GM12878 (cell line): ENCODE results near the gene INCA1. TPM values are rescaled to one million over a fixed set of nuclear protein-coding genes. Genes with fewer than 3 reads are reported as not detected.

Experiments
- ATAC-seq: fragments of 200-7000 bp; cut with Tn5 transposase; 3 replicates; pipeline ENCODE4 v1.9.1; 2020; ENCODE audit warnings: mild to moderate bottlenecking, moderate library complexity
- BruUV-seq: library from RNA; stranded (reverse); fragments of 400-500 nt; replicated peaks from 2 replicates; lab custom pipeline; 2021; lab: Mats Ljungman, UMichigan
- CTCF ChIA-PET: fragments of 300-600 bp; sonication (Branson Sonifier 250); formaldehyde crosslinking; extraction: SDS; loops from one replicate; lab custom pipeline; 2021; ENCODE audit warnings: inconsistent platforms; lab: Yijun Ruan, JAX
- POLR2A ChIA-PET: fragments of 350-600 bp; formaldehyde crosslinking; extraction: SDS; loops from one replicate; lab custom pipeline; 2021; ENCODE audit warnings: inconsistent platforms; lab: Charles Lee
- RAD21 ChIA-PET: fragments of 300-600 bp; sonication (Branson Sonifier 250); formaldehyde crosslinking; loops from one replicate; lab custom pipeline; 2023; ENCODE audit warnings: antibody characterized with exemption; ENCODE audit not compliant: unreplicated experiment; lab: Charles Lee
- SMC1A ChIA-PET: fragments of 300-600 bp; sonication (Branson Sonifier 250); formaldehyde crosslinking; loops from one replicate; lab custom pipeline; 2023; ENCODE audit not compliant: unreplicated experiment, uncharacterized antibody; lab: Charles Lee
- DNase-seq: peaks from one replicate; pipeline ENCODE4 v3.0.0-alpha.2; 2011; ENCODE audit warnings: low read depth, low spot score
- FAIRE-seq: peaks from 3 replicates; lab custom pipeline; 2011; peaks lifted over from hg19 to GRCh38; lab: Jason Lieb, UNC
- H2AFZ ChIP-seq: 2 replicates; pipeline ENCODE4 v1.6.0; 2011; ENCODE audit warnings: low read depth, low read length, control low read depth; ENCODE audit not compliant: control insufficient read depth
- H3K27ac ChIP-seq: 2 replicates; pipeline ENCODE4 v1.5.1; 2011; ENCODE audit warnings: control low read depth; ENCODE audit not compliant: control insufficient read depth, insufficient read depth
- H3K27me3 ChIP-seq, 2 experiments: replicated peaks in 1 of 2; 2 replicates each; pipeline versions ENCODE4 v1.6.0 to v1.6.1; 2011; ENCODE audit warnings: low read length in 1 of 2; ENCODE audit not compliant: control insufficient read depth in 2 of 2, insufficient read depth in 2 of 2
- H3K36me3 ChIP-seq, 2 experiments: 2 replicates each; pipeline ENCODE4 v1.5.1; 2011; ENCODE audit warnings: low read length in 1 of 2; ENCODE audit not compliant: control insufficient read depth in 2 of 2, insufficient read depth in 2 of 2
- H3K4me1 ChIP-seq: 2 replicates; pipeline ENCODE4 v1.6.1; 2011; ENCODE audit warnings: mild to moderate bottlenecking, low read length, moderate library complexity, mixed read lengths; ENCODE audit not compliant: control insufficient read depth, insufficient read depth
- H3K4me2 ChIP-seq: 2 replicates; pipeline ENCODE4 v1.6.0; 2011; ENCODE audit warnings: control low read depth; ENCODE audit not compliant: control insufficient read depth, insufficient read depth
- H3K4me3 ChIP-seq: fragments of 200-600 bp; sonication (generic); 2 replicates; pipeline ENCODE4 v1.5.1; 2016
- H3K79me2 ChIP-seq: 2 replicates; pipeline ENCODE4 v1.6.0; 2011; ENCODE audit warnings: low read length; ENCODE audit not compliant: control insufficient read depth, insufficient read depth
- H3K9ac ChIP-seq: 2 replicates; pipeline ENCODE4 v1.8.0; 2011; ENCODE audit warnings: low read length, control low read depth, mixed read lengths; ENCODE audit not compliant: control insufficient read depth, insufficient read depth
- H3K9me3 ChIP-seq: replicated peaks from 3 replicates; pipeline ENCODE4 v1.5.1; 2011; ENCODE audit warnings: mild to moderate bottlenecking, low read length; ENCODE audit not compliant: control insufficient read depth, insufficient read depth
- H4K20me1 ChIP-seq: 2 replicates; pipeline ENCODE4 v1.6.0; 2011; ENCODE audit not compliant: control insufficient read depth, insufficient read depth
- IKZF1 ChIP-seq: fragments of 450-650 bp; conservative IDR thresholded peaks from 2 replicates; pipeline ENCODE4 v1.6.1; 2017; ENCODE audit warnings: antibody characterized with exemption, mild to moderate bottlenecking
- MXI1 ChIP-seq: fragments of 150-350 bp; IDR thresholded peaks from 2 replicates; pipeline ENCODE4 v1.6.1; 2011; ENCODE audit warnings: low read depth, mild to moderate bottlenecking, inconsistent platforms, low read length, improper control_type of control experiment
- NFYA ChIP-seq: IDR thresholded peaks from 2 replicates; pipeline ENCODE4 v1.6.1; 2011; ENCODE audit warnings: low read depth, mild to moderate bottlenecking, low read length, improper control_type of control experiment, borderline replicate concordance
- PAX5 ChIP-seq: IDR thresholded peaks from 2 replicates; pipeline ENCODE4 v1.6.1; 2011; ENCODE audit warnings: low read depth, low read length, borderline replicate concordance
- RELB ChIP-seq: fragments of 450-650 bp; IDR thresholded peaks from 2 replicates; pipeline ENCODE4 v1.6.1; 2017; ENCODE audit warnings: low read depth, mild to moderate bottlenecking, moderate library complexity
- ZNF274 ChIP-seq: IDR thresholded peaks from one replicate; pipeline ENCODE4 v1.8.0; 2011; ENCODE audit not compliant: insufficient read length, insufficient read depth
- WGBS: methylation state at CpG from one replicate; pipeline ENCODE4 v1.1.6; 2016; ENCODE audit warnings: low lambda C conversion rate; ENCODE audit not compliant: insufficient replicate concordance, insufficient coverage; ENCODE audit errors: missing lambda C conversion rate; 5-methylcytosine and 5-hydroxymethylcytosine counted together
- in situ Hi-C: fragments of 300-500 bp; cut with MboI; formaldehyde crosslinking; loops from 9 replicates; pipeline ENCODE4 v1.14.3; 2018; ENCODE audit warnings: mixed read lengths
- intact Hi-C: fragments of 100-400 bp; cut with micrococcal nuclease; formaldehyde crosslinking; loops from one replicate; pipeline ENCODE4 v1.14.2; 2022; ENCODE audit not compliant: unreplicated experiment
- polyA plus RNA-seq, 11 experiments: library from polyadenylated mRNA; depleted of rRNA in 4 of 11; unstranded in 6 of 11; stranded (reverse) in 5 of 11; fragments of >200 nt; fragmentation: Nextera tagmentation in 4 of 11; fragmentation: Illumina TruSeq in 1 of 11; extraction: Ambion mirVana in 4 of 11; extraction: Trizol in 1 of 11; gene quantifications; 1 replicate in 1 of 11; 2 replicates in 10 of 11; pipeline versions ENCODE4 v1.2.1 to v1.2.3, GENCODE V29; 2011 to 2016; ENCODE audit warnings: inconsistent platforms in 2 of 11, missing spikeins in 2 of 11, low read depth in 1 of 11
- total RNA-seq, 4 experiments: library from RNA; depleted of rRNA in 3 of 4; stranded (reverse); fragments of >200 nt in 3 of 4; fragmentation: Illumina TruSeq in 1 of 4; extraction: Trizol in 1 of 4; gene quantifications; 2 replicates each; pipeline versions ENCODE4 v1.2.1 to v1.2.3, GENCODE V29; 2013 to 2021

INCA1 gene
- total and polyA plus RNA-seq, 10 of the 15 experiments (the other 5 are each of a cell fraction or from before 2014, with no cell fraction given): 0.19 to 1.8 (median 0.45) TPM

GRCh38 chr17:4998732-4999429 is 1.6 kb upstream of the INCA1 start (continued):
- TF ChIP-seq RELB (peak; percentile 30; the same call in 1 of the 2 replicates), PAX5 (no peak), IKZF1 (peak; percentile 31; the same call in 1 of the 2 replicates)

GRCh38 chr17:4998027-4998731 is 857 bp upstream of the INCA1 start:
- RAD21 ChIA-PET: interaction anchor here (1.1 to 1.7 kb wide), 4 partner anchors 10 to 58 kb away, joined by 3 to 15 read pairs (median 8); partner anchors contain the start of genes CAMTA2, RNF167, SLC25A11 and SPAG7
- DNase-seq: no peak
- POLR2A ChIA-PET: interaction anchor here (0.6 to 3.7 kb wide), 10 partner anchors 9 to 488 kb away, joined by 3 to 22 read pairs (median 5); partner anchors contain the start of genes CAMTA2, DERL2, MIS12 and PFN1
- Histone ChIP-seq H3K4me2 (peak overlapping the region; percentile 99), H3K4me1 (peaks cover 11% of the 10 kb centered on the region), H3K4me3 (peak overlapping the region; percentile 99), H3K27ac (peak overlapping the region; percentile 76), H3K9ac (peak overlapping the region; percentile 87), H3K36me3 (peaks cover 10 to 16% of the 10 kb centered on the region in 2 experiments; a peak in 3 of 4 replicates), H3K27me3 (no peaks in the 10 kb centered on the region), H4K20me1 (no peaks in the 10 kb centered on the region), H3K79me2 (peaks cover 25% of the 10 kb centered on the region), H3K9me3 (no peaks in the 10 kb centered on the region), H2AFZ (peak overlapping the region; percentile 51)
- SMC1A ChIA-PET: interaction anchor here (1.0 to 1.6 kb wide), 3 partner anchors 10 to 31 kb away, joined by 3 to 10 read pairs (median 4); partner anchors contain the start of genes CAMTA2 and SPAG7
- WGBS: 1% methylated on average over 33 of the region's 55 CpGs
- TF ChIP-seq ZNF274: no peak
- 0 out of 2 replicates have a peak, but pooled peaks have one; percentile 44 for TF ChIP-seq MXI1
- no peak for TF ChIP-seq NFYA
- BruUV-seq: no TSS peak
- intact Hi-C loops (loop anchor here (5.0 kb wide), 1 partner anchor 34 kb away; no protein-coding TSS in a partner anchor), in situ Hi-C loops (no loop called here)
- FAIRE-seq: no peak
- peak; percentile 9 for ATAC-seq
- CTCF ChIA-PET: interaction anchor here (0.6 to 2.5 kb wide), 4 partner anchors 11 to 186 kb away, joined by 3 to 12 read pairs (median 4); no protein-coding TSS in a partner anchor
